HG02588 (cell line): ENCODE measurements around the gene AGPAT4.
"Not testable (repeated sequence)": the region's sequence is repeated elsewhere in the genome, so short reads cannot be mapped to it uniquely, and the experiment has no call there.

Experiments used
- ATAC-seq: cut with Tn5 transposase; IDR thresholded peaks from one replicate; pipeline ENCODE4 v1.9.1; 2021; ENCODE audit warnings: mild to moderate bottlenecking, moderate library complexity; ENCODE audit not compliant: unreplicated experiment

Gene AGPAT4

DNA sequence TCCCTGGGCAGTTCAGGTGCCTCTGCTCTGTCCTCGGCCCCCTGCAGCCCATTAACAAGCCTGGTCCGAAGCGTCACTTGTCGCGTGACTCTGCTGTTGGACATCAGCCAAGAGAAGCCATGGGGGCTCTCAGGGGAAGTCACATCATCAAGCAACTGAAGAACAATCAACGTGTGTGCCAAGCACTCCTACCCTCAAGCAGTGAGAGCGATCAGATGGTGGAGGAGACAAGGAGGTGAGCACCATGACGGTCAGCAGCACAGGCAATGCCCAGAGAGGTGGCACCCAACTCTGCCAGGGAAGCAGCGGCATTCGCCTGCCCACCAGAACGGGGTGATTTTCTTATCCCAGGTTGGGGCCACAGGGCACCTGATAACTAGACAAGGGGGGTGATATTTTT lies 132.7 kb downstream of the AGPAT4 start:
- ATAC-seq = no peak

DNA sequence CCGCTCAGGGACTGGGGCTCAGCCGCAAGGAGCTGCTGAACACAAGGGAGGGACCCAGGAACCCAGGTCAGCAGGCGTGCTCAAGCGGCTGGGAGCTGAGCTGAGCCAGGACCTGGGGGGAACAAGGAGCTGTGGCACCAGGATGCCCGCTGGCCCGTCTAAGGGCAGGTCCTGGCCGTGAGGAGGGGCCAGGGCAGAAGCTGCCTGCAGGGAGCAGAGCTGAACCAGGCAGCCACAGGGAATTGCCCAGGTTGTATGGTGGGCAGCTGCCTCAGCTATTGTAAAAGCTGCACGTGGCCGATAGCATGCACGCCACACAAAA lies 133.3 kb downstream of the AGPAT4 start:
- ATAC-seq = no peak

DNA sequence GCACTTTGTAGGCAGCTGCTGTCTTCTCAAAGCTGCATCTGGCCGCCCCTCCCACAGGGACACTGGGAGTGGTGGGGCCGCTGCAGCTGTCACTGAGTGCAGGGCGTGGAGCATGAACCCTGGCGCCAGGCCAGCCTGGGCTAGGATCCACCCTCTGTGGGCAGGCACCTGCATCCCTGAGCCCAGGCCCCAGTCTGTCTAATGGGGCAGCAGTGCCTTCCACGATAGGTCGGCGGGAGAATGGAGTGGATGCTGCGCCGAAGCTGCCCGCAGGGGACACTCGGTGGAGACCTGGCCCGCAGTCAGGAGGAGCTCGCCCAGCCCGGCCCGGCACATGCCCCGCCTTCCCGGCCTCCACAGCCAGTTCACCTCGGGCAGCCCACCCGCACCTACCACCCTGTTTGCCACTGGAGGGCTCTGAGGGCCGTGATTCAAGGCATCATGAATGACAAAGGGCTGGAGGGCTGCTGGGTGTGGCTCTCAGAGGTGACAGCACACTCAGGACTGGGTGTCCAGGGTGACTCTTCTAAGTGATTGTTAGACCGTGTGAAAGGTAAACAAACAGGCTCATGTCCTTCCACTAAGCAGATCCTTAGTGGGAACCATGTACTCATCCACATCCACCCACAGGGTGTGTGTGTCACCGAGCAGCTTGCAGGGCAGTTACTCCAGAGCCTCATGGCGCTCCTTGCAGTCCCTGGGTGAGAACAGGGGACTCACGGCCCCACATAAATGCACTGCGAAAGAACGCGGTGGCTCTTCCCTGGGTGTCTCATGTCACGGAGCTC lies 133.9 kb downstream of the AGPAT4 start:
- ATAC-seq = no peak

DNA sequence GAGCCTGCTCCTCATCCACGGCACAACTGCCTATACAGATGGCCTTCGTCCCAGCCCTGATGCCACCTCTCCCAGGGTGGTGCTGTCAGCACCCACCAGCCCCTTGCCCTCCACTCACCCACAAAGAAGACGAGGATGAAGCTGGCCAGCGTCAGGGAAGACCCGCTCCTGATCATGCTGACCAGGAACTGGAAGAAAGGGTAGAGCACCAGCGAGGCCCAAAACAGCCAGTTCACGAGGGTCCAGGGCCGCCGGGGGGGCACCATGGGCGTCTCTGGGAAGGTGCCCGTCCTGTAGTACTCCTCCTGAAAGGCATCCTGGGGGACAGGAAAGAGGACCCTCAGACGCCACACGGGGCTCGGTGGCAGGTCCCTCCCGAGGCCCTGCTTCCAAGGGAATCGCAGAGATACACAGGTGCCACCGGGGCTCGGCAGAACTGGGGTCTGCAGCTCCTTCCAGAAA lies 134.5 kb downstream of the AGPAT4 start:
- no peak for ATAC-seq

DNA sequence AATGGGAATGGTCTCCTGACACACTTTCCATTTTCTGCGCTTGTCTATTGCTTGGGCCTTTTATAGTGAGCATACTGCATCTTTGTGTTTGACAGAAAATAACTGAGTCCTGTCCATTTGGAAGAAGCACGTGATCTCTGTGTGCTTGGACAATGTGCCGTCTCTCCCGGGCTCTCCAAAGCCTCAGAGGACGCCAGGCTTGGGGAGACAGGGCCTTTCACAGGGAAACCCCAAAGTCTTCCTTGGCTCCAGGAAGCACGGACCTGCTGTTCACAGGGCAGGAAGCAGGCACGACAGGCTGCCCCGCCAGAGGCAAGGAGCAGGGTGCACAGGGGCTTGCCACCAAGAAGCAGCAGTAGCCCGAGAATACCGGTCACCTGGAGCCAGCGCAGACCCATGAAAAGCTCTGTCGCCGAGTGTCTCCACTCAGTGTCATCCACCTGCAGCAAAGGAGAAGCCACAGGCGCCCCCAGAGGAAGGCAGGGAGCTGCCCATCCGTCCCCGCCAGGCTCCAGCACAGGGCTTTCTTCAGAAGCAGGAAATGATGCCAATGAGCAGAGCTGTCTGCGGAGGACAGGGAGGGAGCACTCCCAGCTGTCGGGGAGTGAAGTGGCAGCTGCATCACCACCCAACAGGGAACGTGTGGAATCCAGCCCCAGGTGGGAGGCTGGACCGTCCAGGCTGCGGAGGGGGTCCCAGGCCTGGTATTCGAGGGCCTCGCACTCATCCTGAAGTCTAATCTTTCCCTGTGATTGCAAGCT lies 135.1 kb downstream of the AGPAT4 start:
- no peak for ATAC-seq

DNA sequence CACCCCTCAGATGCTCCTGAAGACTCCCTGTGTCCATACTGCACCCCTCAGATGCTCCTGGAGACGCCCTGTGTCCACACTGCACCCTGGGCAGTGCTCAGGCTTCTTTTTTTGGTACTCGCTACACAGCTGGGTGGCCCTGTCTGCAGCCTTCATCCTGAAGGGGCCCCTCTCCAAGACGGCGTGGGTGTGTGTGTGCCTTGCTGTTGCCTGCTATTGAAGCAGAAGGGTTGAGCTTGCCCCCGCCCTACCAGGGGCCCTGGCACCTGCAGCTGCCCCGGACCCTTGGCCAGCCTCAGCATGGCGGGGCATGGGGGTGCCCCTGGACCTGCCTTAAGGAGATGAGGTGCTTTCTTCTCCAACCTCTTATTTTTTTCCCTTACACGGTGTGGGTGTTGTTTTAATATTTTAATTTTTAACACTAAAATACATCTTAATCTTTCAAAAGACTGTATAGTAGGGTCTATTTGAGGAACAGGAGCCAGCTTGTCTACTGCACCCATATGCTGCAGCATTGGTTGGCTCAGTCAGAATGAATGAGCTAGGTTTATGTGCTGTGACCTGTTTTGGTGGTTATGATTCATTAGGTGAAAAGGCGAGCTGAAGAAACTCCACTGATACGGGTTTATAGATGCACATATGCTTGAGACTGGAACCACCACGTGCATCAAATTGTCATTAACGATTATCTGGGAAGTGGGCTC lies 135.9 kb downstream of the AGPAT4 start:
- ATAC-seq = no peak

DNA sequence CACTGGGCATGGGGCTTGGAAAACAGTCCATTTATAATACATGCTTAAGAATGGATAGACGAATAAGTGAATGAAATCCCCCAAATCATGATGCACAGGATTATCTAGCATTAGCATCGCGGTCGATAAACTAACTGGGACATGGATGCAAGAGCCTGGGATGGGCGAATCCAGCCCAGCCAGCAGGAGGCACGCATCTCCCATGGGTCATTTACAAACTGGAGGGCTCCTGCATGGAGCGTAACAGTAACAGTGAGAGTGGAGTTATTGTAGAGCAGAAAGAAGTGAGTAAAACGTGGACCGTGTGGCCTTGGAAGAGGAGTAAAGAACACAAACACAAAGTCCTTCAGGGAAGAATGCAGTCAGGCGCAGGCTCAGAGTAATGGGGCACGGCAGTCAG lies 136.5 kb downstream of the AGPAT4 start:
- ATAC-seq = no peak

DNA sequence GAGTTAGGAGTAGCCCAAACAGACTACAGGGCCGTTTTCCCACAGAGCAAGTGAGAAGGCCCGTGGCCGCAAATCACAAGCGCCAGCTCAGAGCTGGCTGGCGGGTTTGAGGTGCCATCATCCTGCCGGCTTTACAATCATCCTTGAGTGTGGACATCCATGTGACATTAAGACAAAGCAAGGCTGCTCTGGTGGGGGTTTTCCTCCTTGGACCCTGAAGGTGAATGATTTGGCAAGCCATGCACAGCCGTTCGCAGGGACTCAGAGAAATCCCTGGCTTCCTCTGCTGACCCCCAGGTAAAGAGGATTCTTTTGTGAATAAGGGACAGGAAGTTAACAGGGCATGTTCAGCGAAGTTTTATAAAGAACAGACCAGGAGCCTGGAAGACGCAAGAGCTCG lies 137.2 kb downstream of the AGPAT4 start:
- ATAC-seq = no peak

DNA sequence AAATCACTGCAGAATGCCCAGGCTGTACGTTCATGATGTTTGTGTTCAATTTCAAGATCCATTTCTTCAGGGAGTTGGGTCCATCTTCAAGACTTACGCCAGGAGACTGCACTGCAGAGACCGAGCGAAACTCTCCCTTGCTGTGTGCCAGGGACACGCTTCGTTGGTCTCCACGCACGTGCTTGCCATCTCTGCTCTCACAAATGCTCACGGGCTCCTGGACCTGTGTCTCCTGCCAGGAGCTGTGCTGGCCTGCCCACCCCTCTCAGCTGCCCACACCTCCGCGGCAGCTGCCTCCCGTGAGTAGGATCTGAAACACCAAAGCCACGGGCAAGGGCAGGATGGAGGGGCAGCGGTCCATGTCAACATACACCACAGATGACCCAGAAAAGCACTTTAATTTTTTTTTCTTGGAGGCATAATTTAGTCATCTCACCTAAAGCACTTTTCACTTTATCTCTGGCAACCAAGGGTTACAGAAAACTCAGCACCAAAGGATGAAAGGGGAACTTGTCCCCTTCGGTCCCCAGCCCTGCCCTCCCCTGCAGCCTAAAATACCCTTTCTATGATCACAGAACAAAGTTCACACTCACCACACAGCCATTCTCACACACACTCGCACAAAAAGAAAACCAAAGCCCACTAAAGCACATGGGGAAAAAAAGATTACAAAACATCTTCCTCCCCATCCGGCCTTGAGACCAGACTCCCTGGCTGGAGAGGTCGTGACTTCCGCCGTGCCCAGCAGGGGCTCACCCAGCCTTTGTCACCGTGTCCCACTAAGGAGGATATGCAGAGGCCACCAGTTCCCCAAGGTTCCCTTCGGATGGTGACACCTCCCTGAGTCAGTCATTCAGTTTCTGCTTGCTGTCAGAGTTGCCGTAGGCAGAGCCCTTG lies 137.9 kb downstream of the AGPAT4 start:
- no peak for ATAC-seq

DNA sequence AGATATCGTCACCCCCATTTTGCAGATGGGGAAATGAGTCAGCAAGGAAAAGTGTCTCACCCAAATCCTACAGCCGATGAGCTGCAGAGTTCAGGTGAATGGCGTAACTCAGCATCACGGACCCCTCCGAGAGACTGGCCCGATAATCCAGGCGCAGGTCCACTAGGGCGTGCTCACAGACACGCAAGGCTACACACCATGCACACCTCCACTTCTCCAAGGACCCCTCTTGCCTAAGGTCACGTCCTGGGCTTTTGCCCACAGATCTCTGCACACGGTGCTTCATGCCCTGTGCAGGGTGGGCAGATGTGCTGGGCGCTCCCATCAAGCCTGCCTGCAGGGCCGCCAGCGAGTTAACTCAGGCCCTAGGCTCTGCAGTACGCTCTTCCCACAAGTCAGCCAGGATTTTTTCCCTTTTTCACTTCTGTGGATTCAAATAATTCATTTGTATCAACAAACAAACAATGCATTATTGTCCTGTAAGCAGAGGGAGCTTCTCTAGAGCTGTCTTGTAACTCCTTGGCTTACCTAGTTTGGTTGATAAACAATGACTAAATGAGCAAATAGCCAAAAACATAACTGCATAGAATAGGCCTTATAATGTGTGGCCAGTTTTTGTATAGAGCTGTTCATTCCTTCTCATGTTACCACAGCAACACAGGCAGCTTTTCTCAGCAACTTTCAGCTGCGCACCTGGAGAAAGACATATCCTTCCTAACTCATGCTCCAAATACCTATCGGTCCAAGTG lies 139.1 kb downstream of the AGPAT4 start:
- ATAC-seq = no peak

DNA sequence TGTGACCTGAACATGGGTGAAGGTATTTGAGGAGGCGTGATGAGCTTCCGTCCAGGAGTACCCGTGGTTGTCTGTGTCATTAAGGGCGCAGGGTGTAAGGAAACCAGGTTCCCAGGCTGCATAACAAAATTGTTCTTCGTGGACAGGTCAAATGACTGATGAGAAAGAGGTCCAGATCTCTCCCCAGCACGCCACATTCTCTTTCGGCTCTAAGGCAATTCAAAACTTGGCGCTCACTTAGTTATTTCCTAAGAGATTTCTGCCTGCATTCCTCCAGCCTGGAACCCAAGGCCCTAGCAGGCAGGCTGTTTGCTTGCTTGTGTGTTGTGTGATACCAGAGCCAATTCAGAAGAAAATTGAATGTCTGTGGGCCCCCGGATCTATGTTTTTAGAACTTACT lies 139.9 kb downstream of the AGPAT4 start:
- no peak for ATAC-seq

DNA sequence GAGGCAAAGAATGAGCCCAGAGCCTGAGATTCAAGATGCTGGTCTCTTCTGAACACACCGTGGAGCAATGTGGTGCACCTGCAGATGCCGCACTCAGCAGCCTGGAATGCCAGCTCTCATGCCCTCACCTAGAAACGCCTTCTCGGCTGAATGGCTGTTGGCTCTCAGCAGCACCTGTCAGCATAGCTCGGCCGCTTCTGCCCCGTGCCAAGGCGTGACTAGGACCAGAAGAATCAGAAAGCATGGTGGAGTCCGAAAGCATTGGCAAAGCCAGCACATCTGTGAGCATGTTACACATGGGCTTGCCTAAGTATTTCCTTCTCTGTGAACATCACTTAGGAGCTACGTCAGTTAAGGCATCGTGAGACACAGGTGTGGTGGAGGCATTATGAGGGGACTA lies 141.5 kb downstream of the AGPAT4 start:
- no peak for ATAC-seq

DNA sequence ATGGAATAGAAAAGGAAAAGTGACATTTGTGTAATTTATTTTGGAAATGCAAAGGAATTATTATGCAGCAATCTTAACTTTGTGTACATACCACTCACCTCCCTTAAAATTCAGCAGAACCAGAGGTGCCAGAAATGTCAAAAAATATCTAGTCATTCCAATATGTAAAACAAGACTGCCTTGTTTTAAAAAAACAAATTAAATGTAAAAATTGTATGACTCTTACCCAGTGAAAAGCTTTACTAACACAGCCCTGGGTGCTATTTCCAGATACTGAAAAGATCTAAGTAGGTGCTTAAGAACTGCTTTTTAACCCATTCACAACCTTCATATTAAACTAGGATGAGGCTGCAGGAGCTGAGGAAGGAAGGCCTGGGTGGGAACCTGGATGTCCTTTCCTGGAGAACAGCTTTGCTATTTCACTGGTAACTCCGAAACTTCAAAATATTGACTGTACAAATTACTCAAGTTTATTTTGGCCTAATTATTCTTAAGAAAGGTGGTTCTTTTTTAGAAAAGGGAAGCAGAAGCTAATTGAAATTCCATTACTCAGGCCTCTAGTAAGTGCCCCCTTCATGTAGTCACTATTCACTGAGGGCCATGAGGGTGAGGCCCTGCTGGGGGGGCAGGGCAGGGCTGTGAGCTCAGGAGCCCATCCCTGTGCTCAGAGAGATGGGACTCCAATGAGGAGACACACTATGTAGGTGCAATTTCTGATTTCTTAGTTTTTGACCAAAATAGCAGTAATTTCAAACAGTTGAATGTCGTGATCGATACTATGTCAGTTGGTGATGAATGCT lies 142.7 kb downstream of the AGPAT4 start:
- no peak for ATAC-seq

DNA sequence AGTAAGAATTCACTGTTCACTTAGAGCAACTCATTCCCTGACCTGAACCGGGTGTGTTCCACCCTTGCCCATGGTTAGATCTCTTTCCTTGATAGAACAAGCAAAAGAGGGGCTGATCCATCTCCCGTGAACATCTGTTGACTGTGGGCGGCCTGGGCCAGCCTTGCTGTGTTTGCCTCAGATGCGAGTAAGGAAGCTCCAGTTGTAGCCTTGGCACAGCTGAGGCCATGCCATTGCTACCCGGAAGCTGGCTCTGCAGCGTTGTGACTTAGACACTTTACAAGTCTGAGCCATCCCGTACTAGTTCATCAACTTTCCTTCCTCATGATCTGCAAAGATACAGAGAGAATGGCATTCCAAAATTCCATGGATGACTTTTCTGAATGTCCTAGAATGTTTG lies 143.3 kb downstream of the AGPAT4 start:
- ATAC-seq = no peak

DNA sequence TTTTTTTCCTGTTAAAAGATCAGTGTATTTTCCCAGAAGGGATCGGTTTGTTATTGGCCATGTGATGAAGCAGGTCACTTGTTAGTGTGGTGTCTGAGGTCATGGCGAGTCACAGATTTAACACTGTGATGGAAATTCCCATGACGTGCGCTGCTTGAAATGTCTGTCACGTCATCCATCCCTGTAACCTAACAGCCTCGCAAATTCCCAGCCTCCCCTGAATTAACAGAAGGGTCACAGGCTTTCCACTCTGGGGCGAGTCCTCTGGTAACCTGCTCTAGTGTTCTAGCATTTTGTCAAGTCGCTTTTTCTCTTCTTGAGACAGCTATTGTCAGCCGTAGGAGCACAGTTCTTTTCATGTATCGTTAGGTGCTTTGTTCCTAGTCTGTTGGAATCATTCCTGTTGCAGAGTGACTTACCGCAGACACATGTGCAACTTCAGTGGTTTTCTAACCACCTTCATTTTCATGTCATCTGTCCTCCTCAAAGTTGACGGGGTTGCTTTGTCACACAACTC lies 145.1 kb downstream of the AGPAT4 start:
- no peak for ATAC-seq

DNA sequence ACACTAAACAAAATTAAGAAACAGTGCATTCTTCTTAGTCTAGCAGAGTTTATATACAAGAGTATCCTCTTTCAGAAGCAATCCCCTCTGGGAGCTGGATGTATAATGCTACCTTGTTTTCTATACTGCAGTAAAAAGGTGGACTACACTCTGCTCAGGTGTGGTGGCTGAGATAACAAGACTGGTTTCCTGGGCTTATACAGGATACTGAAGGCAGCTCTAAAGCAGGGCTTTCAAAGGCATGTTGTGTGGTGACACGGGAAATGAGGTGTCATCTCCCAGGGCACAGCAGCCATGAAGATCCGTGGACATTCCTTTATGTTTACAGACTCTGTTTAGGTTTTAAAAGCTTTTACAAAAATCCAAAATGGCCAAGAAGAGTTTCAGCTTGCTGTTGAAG lies 145.6 kb downstream of the AGPAT4 start:
- ATAC-seq = no peak

DNA sequence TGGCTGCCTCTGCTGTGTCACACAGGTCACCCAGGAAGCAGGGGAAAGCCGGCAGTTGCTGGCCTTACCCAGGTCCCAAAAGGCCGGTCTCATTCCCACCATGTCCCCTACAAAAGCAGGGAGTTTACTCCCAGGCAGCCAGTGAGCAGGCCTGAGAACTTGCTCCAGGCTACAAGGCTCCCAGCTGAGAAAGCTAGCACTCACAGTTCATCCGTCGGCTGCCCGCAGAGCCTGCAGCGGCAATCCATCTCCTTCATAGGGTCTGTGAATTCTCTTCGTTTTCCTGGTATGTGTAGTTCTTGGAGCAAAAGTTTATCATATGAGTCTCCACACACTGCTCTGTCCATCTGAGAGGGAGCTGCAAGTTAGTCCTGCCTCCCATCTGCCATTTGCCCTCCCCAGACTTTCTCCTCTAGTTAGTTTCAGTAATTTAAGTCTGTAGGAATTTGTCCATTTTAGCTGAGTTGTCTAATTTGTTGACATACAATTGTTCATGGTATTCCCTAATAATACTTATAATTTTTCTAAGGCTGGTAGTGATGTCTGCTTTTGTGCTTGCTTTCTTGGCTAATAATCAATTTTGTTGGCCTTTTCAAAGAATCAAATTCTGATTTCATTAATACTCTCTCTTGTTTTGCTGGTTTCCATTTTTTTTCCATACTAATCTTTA lies 146.7 kb downstream of the AGPAT4 start:
- no peak for ATAC-seq

DNA sequence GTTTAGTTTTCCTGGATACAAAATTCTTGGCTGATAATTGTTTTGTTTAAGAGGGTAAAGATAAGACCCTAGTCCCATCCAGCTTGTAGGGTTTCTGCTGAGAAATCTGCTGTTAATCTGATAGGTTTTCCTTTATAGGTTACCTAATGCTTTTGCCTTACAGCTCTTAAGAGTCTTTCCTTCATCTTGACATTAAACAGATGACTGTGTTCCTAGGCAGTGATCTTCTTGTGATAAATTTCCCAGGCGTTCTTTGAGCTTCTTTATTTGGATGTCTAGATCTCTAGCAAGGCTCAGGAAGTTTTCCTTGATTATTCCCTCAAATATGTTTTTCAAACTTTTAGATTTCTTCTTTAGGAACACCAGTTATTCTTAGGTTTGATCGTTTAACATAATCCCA lies 148.3 kb downstream of the AGPAT4 start:
- ATAC-seq = no peak

DNA sequence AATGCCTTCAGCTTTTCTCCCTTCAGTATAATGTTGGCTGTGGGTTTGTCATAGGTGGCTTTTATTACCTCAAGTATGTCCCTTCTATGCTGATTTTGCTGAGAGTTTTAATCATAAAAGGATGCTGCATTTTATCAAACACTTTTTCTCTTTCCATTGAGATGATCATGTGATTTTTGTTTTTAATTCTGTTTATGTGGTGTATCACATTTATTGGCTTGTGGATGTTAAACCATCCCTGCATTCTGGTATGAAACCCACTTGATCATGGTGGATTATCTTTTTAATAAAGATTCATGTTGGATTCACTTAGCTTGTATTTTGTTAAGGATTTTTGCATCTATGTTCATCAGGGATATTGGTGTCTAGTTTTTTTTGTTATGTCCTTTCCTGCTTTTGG lies 150.5 kb downstream of the AGPAT4 start:
- ATAC-seq = not testable (repeated sequence)
